ENCODE measurements around the gene ITPR1.

DNA sequence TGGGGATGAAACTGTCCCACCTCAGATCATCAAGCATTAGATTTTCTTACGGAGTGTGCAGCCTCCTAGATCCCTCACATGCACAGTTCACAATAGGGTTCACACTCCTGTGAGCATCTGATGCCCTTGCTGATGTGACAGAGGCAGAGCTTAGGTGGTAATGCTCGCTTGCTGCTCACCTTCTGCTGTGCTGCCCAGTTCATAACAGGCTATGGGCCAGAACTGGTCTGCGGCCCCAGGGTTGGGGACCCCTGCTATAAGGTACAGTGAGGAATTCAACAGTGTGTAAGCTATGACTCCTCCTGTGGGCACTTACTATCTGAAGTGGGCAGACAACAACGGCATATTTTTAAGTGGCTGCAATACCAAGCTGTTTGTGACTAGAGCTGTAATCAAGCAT, 298.2 kb downstream of the ITPR1 start:
- TF ChIP-seq, protein P1, sequence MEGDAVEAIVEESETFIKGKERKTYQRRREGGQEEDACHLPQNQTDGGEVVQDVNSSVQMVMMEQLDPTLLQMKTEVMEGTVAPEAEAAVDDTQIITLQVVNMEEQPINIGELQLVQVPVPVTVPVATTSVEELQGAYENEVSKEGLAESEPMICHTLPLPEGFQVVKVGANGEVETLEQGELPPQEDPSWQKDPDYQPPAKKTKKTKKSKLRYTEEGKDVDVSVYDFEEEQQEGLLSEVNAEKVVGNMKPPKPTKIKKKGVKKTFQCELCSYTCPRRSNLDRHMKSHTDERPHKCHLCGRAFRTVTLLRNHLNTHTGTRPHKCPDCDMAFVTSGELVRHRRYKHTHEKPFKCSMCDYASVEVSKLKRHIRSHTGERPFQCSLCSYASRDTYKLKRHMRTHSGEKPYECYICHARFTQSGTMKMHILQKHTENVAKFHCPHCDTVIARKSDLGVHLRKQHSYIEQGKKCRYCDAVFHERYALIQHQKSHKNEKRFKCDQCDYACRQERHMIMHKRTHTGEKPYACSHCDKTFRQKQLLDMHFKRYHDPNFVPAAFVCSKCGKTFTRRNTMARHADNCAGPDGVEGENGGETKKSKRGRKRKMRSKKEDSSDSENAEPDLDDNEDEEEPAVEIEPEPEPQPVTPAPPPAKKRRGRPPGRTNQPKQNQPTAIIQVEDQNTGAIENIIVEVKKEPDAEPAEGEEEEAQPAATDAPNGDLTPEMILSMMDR (IDR thresholded peaks at IDR 0.05 in 2 of 3, conservative IDR thresholded peaks at IDR 0.05 in 1 of 3; ENCODE audit: control insufficient read depth in 2 of 3, extremely low read depth in 1 of 3, insufficient read depth in 1 of 3, low read depth in 3 of 3, low read length in 3 of 3): no peak
- TF ChIP-seq EP300 (IDR thresholded peaks at IDR 0.05; ENCODE audit: borderline replicate concordance in 1 of 2, control insufficient read depth in 1 of 2, low read depth in 2 of 2, low read length in 2 of 2): no peak
- no peak for TF ChIP-seq FOXM1 (IDR thresholded peaks at IDR 0.05; ENCODE audit: low read depth, low read length)
- TF ChIP-seq CEBPB (IDR thresholded peaks at IDR 0.05; ENCODE audit: borderline replicate concordance in 1 of 2, low read depth in 2 of 2, low read length in 2 of 2): no peak
- no peak for TF ChIP-seq SUPT20H (IDR thresholded peaks at IDR 0.05; ENCODE audit: borderline replicate concordance, control insufficient read depth, low read depth, low read length)
- no peak for TF ChIP-seq CHD4 (IDR thresholded peaks at IDR 0.05)
- TF ChIP-seq ASH2L (IDR thresholded peaks at IDR 0.05; ENCODE audit: borderline replicate concordance, low read depth): no peak
- no peak for TF ChIP-seq RAD21 (IDR thresholded peaks at IDR 0.05; ENCODE audit: insufficient read depth, low read depth, low read length)
- TF ChIP-seq ATF7 (IDR thresholded peaks at IDR 0.05; ENCODE audit: low read depth): no peak
- no peak for TF ChIP-seq ETV6 (conservative IDR thresholded peaks at IDR 0.05 in 1 of 2, IDR thresholded peaks at IDR 0.05 in 1 of 2; ENCODE audit: borderline replicate concordance in 1 of 2, low read depth in 1 of 2)
- no peak for TF ChIP-seq POLR2AphosphoS5 (IDR thresholded peaks at IDR 0.05; ENCODE audit: low read length)
- TF ChIP-seq GATAD2B (conservative IDR thresholded peaks at IDR 0.05; ENCODE audit: low read depth): no peak

Measured in GM12878 (cell line).